DOHH2 (cell line): ENCODE results near the gene AUTS2.

Experiments used
- H3F3A ChIP-seq: fragments of 200-600 bp; sonication (generic), shearing (Covaris generic); 2 replicates; pipeline ENCODE4 v1.6.0; 2016; ENCODE audit warnings: antibody characterized with exemption, mild to moderate bottlenecking; ENCODE audit not compliant: control insufficient read depth, insufficient read depth
- H3K27ac ChIP-seq: fragments of 200-600 bp; sonication (generic); 2 replicates; pipeline ENCODE4 v1.5.1; 2014; ENCODE audit warnings: low read depth, mild to moderate bottlenecking, low read length, moderate library complexity
- H3K27me3 ChIP-seq: fragments of 200-600 bp; sonication (generic); 2 replicates; pipeline ENCODE4 v1.6.1; 2014; ENCODE audit warnings: mild to moderate bottlenecking, low read length, mixed read lengths; ENCODE audit not compliant: control insufficient read depth
- H3K36me3 ChIP-seq: fragments of 200-600 bp; sonication (generic); 2 replicates; pipeline ENCODE4 v1.6.1; 2014; ENCODE audit warnings: mild to moderate bottlenecking, low read length, moderate library complexity, mixed read lengths; ENCODE audit not compliant: control insufficient read depth
- H3K4me1 ChIP-seq: fragments of 200-600 bp; sonication (generic); 2 replicates; pipeline ENCODE4 v1.6.1; 2014; ENCODE audit warnings: mild to moderate bottlenecking, low read length, mixed read lengths; ENCODE audit not compliant: control insufficient read depth
- H3K4me2 ChIP-seq: fragments of 200-600 bp; sonication (generic); 2 replicates; pipeline ENCODE4 v1.6.0; 2014; ENCODE audit warnings: mild to moderate bottlenecking, low read length, moderate library complexity
- H3K4me3 ChIP-seq: fragments of 200-600 bp; sonication (generic); 2 replicates; pipeline ENCODE4 v1.5.1; 2014; ENCODE audit warnings: mild to moderate bottlenecking, low read length, mixed read lengths
- H3K79me2 ChIP-seq: fragments of 200-600 bp; sonication (generic); 2 replicates; pipeline ENCODE4 v1.6.1; 2014; ENCODE audit warnings: mild to moderate bottlenecking, low read length, mixed read lengths; ENCODE audit not compliant: control insufficient read depth
- H3K9me2 ChIP-seq: fragments of 200-600 bp; sonication (generic); replicated peaks from 2 replicates; pipeline ENCODE4 v1.6.1; 2014; ENCODE audit warnings: mild to moderate bottlenecking, low read length, mixed read lengths; ENCODE audit not compliant: control insufficient read depth
- H3K9me3 ChIP-seq: fragments of 200-600 bp; sonication (generic); 2 replicates; pipeline ENCODE4 v1.6.1; 2014; ENCODE audit warnings: antibody characterized with exemption, low read length, mixed read lengths; ENCODE audit not compliant: control insufficient read depth, insufficient read depth
- H4K20me1 ChIP-seq: fragments of 200-600 bp; sonication (generic); 2 replicates; pipeline ENCODE4 v1.6.0; 2014; ENCODE audit warnings: low read depth, mild to moderate bottlenecking, antibody characterized with exemption, low read length, moderate library complexity; ENCODE audit not compliant: control insufficient read depth, insufficient read depth
- CTCF ChIP-seq: fragments of 200-600 bp; sonication (generic); IDR thresholded peaks from one replicate; pipeline ENCODE4 v1.5.1; 2014; ENCODE audit warnings: antibody characterized with exemption, mild to moderate bottlenecking, low read depth, low read length; ENCODE audit not compliant: poor library complexity, severe bottlenecking
- EZH2phosphoT487 ChIP-seq: fragments of 200-600 bp; sonication (generic); IDR thresholded peaks from 2 replicates; pipeline ENCODE4 v1.6.1; 2017; ENCODE audit warnings: borderline replicate concordance, mild to moderate bottlenecking, antibody characterized with exemption, low read length, moderate library complexity, mixed read lengths

Gene AUTS2

GRCh38 chr7:70744492-70744891 is 1146.2 kb downstream of the AUTS2 start:
- Histone ChIP-seq H3K9me2 (no peaks in the 10 kb centered on the region), H4K20me1 (peaks cover 7% of the 10 kb centered on the region; the same call in 1 of the 2 replicates)

GRCh38 chr7:70749831-70750230 is 1151.6 kb downstream of the AUTS2 start:
- Histone ChIP-seq H3K9me3 (no peaks in the 10 kb centered on the region), H3K4me2 (no peak overlapping the region), H3F3A (peaks cover 4% of the 10 kb centered on the region; the same call in 1 of the 2 replicates), H4K20me1 (peaks cover 7% of the 10 kb centered on the region; the same call in 1 of the 2 replicates), H3K27me3 (no peaks in the 10 kb centered on the region), H3K79me2 (peaks cover 54% of the 10 kb centered on the region), H3K4me3 (no peak overlapping the region), H3K9me2 (no peaks in the 10 kb centered on the region), H3K36me3 (no peaks in the 10 kb centered on the region), H3K4me1 (no peaks in the 10 kb centered on the region), H3K27ac (no peak overlapping the region)
- no peak for TF ChIP-seq EZH2phosphoT487
- no peak for TF ChIP-seq CTCF

More at GRCh38 chr7:70744492-70744891, 1146.2 kb downstream of the AUTS2 start:
- Histone ChIP-seq H3K9me3 (no peaks in the 10 kb centered on the region), H3K27ac (no peak overlapping the region), H3K4me2 (no peak overlapping the region), H3K27me3 (no peaks in the 10 kb centered on the region), H3K4me3 (no peak overlapping the region), H3K36me3 (no peaks in the 10 kb centered on the region), H3F3A (peaks cover 4% of the 10 kb centered on the region; the same call in 1 of the 2 replicates), H3K79me2 (peaks cover 56% of the 10 kb centered on the region), H3K4me1 (peaks cover 4% of the 10 kb centered on the region)
- TF ChIP-seq CTCF (no peak), EZH2phosphoT487 (no peak)

- no peaks in the 10 kb centered on the region for H3K9me2 ChIP-seq
- peaks cover 53% of the 10 kb centered on the region for H3K79me2 ChIP-seq
- no peak overlapping the region for H3K4me3 ChIP-seq
- H3K27me3 ChIP-seq, result no peaks in the 10 kb centered on the region
- peaks cover 3% of the 10 kb centered on the region; the same call in 1 of the 2 replicates for H3K4me1 ChIP-seq
- no peak overlapping the region for H3K27ac ChIP-seq
- H3K9me3 ChIP-seq, result no peaks in the 10 kb centered on the region
- H3F3A ChIP-seq, result no peaks in the 10 kb centered on the region
- no peak overlapping the region for H3K4me2 ChIP-seq
- peaks cover 11% of the 10 kb centered on the region for H4K20me1 ChIP-seq
- TF ChIP-seq EZH2phosphoT487, result no peak
- TF ChIP-seq CTCF, result no peak
- H3K36me3 ChIP-seq, result no peaks in the 10 kb centered on the region
Measured at GRCh38 chr7:70751895-70752294, 1153.6 kb downstream of the AUTS2 start.
